ENCODE data around the gene SLC6A15. TPM values are rescaled to one million over a fixed set of nuclear protein-coding genes. Genes with fewer than 3 reads are reported as not detected.

Gene SLC6A15
- total RNA-seq: not detected in 2 replicates

GRCh38 chr12:84912198-84913128 lies at the start of gene SLC6A15:
SLC6A15 (minus strand) TSS chr12:84912799; CDS start chr12:84892120, 20,679 bp downstream.
- peak within 1 kb of the TSS; percentile 75 for H3K4me3 Mint-ChIP-seq (ENCODE audit: low read depth)
- peaks cover 37% of the 10 kb centered on the region for H3K27me3 Mint-ChIP-seq (ENCODE audit: low read depth)
- intact Hi-C loops (cut with micrococcal nuclease): loop anchor here (5.0 kb wide), 1 partner anchor 365 kb away; no protein-coding TSS in a partner anchor
- no peaks in the 10 kb centered on the region for H3K9me3 Mint-ChIP-seq
- peaks cover 10% of the 10 kb centered on the region for H3K4me1 Mint-ChIP-seq (ENCODE audit: low read depth)
- no peaks in the 10 kb centered on the region for H3K36me3 Mint-ChIP-seq (ENCODE audit: low read depth)
- no peak within 1 kb of the TSS for H3K27ac Mint-ChIP-seq
- DNase-seq (ENCODE audit: low spot score): no peak

GRCh38 chr12:84960918-84961317 lies 48.3 kb upstream of the SLC6A15 start:
- Mint-ChIP-seq H3K9me3 (no peaks in the 10 kb centered on the region), H3K36me3 (ENCODE audit: low read depth) (no peaks in the 10 kb centered on the region), H3K4me3 (ENCODE audit: low read depth) (no peak overlapping the region), H3K27me3 (ENCODE audit: low read depth) (no peaks in the 10 kb centered on the region), H3K4me1 (ENCODE audit: low read depth) (no peaks in the 10 kb centered on the region), H3K27ac (no peak overlapping the region)
- DNase-seq (ENCODE audit: low spot score): no peak
- intact Hi-C loops (cut with micrococcal nuclease): no loop called here

- no peaks in the 10 kb centered on the region for H3K36me3 Mint-ChIP-seq (ENCODE audit: low read depth)
- no peak overlapping the region for H3K4me3 Mint-ChIP-seq (ENCODE audit: low read depth)
- no peak for DNase-seq (ENCODE audit: low spot score)
- no peaks in the 10 kb centered on the region for H3K9me3 Mint-ChIP-seq
- H3K27ac Mint-ChIP-seq: no peak overlapping the region
- H3K4me1 Mint-ChIP-seq (ENCODE audit: low read depth): no peaks in the 10 kb centered on the region
- intact Hi-C loops (cut with micrococcal nuclease): no loop called here
- H3K27me3 Mint-ChIP-seq (ENCODE audit: low read depth): no peaks in the 10 kb centered on the region
These were observed 42.7 kb upstream of the SLC6A15 start for GRCh38 chr12:84955298-84955697.

GRCh38 chr12:84954415-84954814 lies 41.8 kb upstream of the SLC6A15 start:
- intact Hi-C loops (cut with micrococcal nuclease): no loop called here
- Mint-ChIP-seq H3K36me3 (ENCODE audit: low read depth) (no peaks in the 10 kb centered on the region), H3K4me1 (ENCODE audit: low read depth) (no peaks in the 10 kb centered on the region), H3K9me3 (no peaks in the 10 kb centered on the region), H3K27ac (no peak overlapping the region), H3K4me3 (ENCODE audit: low read depth) (no peak overlapping the region), H3K27me3 (ENCODE audit: low read depth) (no peaks in the 10 kb centered on the region)
- DNase-seq (ENCODE audit: low spot score): no peak

- H3K9me3 Mint-ChIP-seq: no peaks in the 10 kb centered on the region
- H3K36me3 Mint-ChIP-seq (ENCODE audit: low read depth): no peaks in the 10 kb centered on the region
- no peak for DNase-seq (ENCODE audit: low spot score)
- H3K27ac Mint-ChIP-seq: no peak overlapping the region
- H3K4me1 Mint-ChIP-seq (ENCODE audit: low read depth): no peaks in the 10 kb centered on the region
- no peak overlapping the region for H3K4me3 Mint-ChIP-seq (ENCODE audit: low read depth)
- intact Hi-C loops (cut with micrococcal nuclease): no loop called here
- H3K27me3 Mint-ChIP-seq (ENCODE audit: low read depth): no peaks in the 10 kb centered on the region
These were observed 38.5 kb upstream of the SLC6A15 start for GRCh38 chr12:84950971-84951546.

GRCh38 chr12:84946753-84947152 lies 34.2 kb upstream of the SLC6A15 start:
- Mint-ChIP-seq H3K27ac (no peak overlapping the region), H3K4me3 (ENCODE audit: low read depth) (no peak overlapping the region)

GRCh38 chr12:84937415-84937814 lies 24.8 kb upstream of the SLC6A15 start:
- intact Hi-C loops (cut with micrococcal nuclease): no loop called here
- H3K27ac Mint-ChIP-seq: no peak overlapping the region
- H3K36me3 Mint-ChIP-seq (ENCODE audit: low read depth): no peaks in the 10 kb centered on the region
- DNase-seq (ENCODE audit: low spot score): no peak
- H3K9me3 Mint-ChIP-seq: peaks cover 3% of the 10 kb centered on the region
- no peak overlapping the region for H3K4me3 Mint-ChIP-seq (ENCODE audit: low read depth)
- no peaks in the 10 kb centered on the region for H3K4me1 Mint-ChIP-seq (ENCODE audit: low read depth)
- no peaks in the 10 kb centered on the region for H3K27me3 Mint-ChIP-seq (ENCODE audit: low read depth)

More at GRCh38 chr12:84946753-84947152, 34.2 kb upstream of the SLC6A15 start:
- Mint-ChIP-seq H3K4me1 (ENCODE audit: low read depth) (no peaks in the 10 kb centered on the region), H3K36me3 (ENCODE audit: low read depth) (no peaks in the 10 kb centered on the region), H3K9me3 (no peaks in the 10 kb centered on the region), H3K27me3 (ENCODE audit: low read depth) (no peaks in the 10 kb centered on the region)
- intact Hi-C loops (cut with micrococcal nuclease): no loop called here
- no peak for DNase-seq (ENCODE audit: low spot score)

DNA sequence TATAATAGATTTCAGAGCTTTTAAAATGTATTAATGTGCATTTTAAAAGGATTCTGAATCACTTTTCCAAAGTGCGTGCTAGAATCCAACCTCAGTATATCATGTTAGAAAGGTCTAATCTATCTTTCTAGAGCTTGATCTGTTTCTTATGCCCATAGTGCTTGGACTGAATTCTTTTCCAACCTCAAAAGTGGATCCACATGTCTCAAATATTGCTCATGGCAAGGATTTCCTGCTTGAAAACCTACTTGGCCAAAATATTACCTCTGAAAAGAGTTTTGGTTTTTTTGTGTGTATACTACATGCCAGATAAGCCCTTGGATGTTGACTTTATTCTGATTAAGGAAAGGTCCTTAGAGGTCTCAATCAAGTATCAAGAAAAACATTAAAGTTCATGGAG lies 16.9 kb upstream of the SLC6A15 start:
- Mint-ChIP-seq H3K4me1 (ENCODE audit: low read depth) (no peaks in the 10 kb centered on the region), H3K4me3 (ENCODE audit: low read depth) (no peak overlapping the region)
- intact Hi-C loops (cut with micrococcal nuclease): no loop called here

DNA sequence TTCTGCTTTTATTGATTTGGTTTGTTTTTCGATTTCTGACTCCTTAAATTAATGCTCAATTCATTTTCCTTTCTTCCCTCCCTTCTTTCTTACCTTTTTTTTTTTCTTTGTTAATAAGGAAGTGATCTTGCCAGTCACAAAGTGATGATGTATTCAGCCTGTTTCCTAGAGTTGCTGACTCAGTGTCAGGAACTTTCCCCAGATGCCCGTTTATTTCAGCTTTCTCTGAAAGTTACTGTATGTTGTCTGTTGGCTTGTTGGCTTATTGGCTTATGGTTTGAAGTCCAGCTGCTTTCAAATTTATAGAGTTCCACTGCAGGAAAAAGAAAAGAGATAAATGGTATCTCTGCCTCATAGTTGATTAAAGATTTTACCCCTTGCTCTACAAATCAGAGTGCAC lies 12.4 kb upstream of the SLC6A15 start:
- H3K4me3 Mint-ChIP-seq (ENCODE audit: low read depth): no peak overlapping the region
- H3K27ac Mint-ChIP-seq: no peak overlapping the region
- no peaks in the 10 kb centered on the region for H3K27me3 Mint-ChIP-seq (ENCODE audit: low read depth)
- intact Hi-C loops (cut with micrococcal nuclease): no loop called here
- DNase-seq (ENCODE audit: low spot score): no peak
- H3K4me1 Mint-ChIP-seq (ENCODE audit: low read depth): no peaks in the 10 kb centered on the region
- H3K36me3 Mint-ChIP-seq (ENCODE audit: low read depth): no peaks in the 10 kb centered on the region
- no peaks in the 10 kb centered on the region for H3K9me3 Mint-ChIP-seq

More for the DNA sequence above, 16.9 kb upstream of the SLC6A15 start:
- H3K9me3 Mint-ChIP-seq: peaks cover 5% of the 10 kb centered on the region
- H3K27me3 Mint-ChIP-seq (ENCODE audit: low read depth): no peaks in the 10 kb centered on the region
- H3K36me3 Mint-ChIP-seq (ENCODE audit: low read depth): no peaks in the 10 kb centered on the region
- no peak for DNase-seq (ENCODE audit: low spot score)
- no peak overlapping the region for H3K27ac Mint-ChIP-seq

DNA sequence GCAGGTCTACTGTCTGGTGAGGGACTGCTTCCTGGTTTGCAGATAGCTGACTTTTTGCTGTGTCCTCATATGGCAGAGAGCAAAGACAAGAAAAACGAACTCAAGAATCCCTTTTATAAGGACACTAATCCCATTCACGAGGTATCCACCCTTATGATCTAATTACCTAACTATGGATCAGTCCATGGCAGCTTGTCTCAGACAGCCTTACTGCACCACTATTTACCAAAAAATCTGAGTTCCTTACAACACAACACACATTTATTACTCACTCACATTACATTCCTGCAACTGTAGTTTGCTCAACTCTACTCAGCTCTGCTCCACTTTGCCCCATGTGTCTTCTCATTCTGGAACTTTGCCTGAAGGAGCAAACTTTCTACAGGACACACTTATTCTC lies 10.1 kb upstream of the SLC6A15 start:
- no peak for DNase-seq (ENCODE audit: low spot score)
- H3K4me3 Mint-ChIP-seq (ENCODE audit: low read depth): no peak overlapping the region
- no peaks in the 10 kb centered on the region for H3K9me3 Mint-ChIP-seq
- intact Hi-C loops (cut with micrococcal nuclease): no loop called here
- H3K27me3 Mint-ChIP-seq (ENCODE audit: low read depth): no peaks in the 10 kb centered on the region
- H3K27ac Mint-ChIP-seq: no peak overlapping the region
- H3K4me1 Mint-ChIP-seq (ENCODE audit: low read depth): no peaks in the 10 kb centered on the region
- H3K36me3 Mint-ChIP-seq (ENCODE audit: low read depth): no peaks in the 10 kb centered on the region

DNA sequence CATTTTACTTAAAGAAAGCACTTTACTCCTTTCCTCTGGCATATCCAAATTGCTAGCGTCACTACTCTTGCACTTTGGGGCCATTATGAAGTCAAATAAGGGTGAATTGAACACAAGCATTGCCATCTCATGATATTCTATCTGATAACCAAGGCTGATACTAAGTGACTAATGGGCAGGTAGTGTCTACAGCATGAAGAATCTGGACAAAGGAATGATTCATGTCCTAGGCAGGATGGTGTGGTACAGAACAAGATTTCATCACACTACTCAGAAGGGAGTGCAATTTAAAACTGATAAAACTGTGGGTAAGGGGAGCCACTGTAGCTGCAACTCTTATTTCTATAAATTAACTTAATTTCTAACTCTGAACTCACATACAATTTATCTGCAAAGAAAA lies 7.7 kb upstream of the SLC6A15 start:
- H3K27ac Mint-ChIP-seq: no peak overlapping the region
- intact Hi-C loops (cut with micrococcal nuclease): no loop called here
- DNase-seq (ENCODE audit: low spot score): no peak
- no peaks in the 10 kb centered on the region for H3K4me1 Mint-ChIP-seq (ENCODE audit: low read depth)
- H3K9me3 Mint-ChIP-seq: no peaks in the 10 kb centered on the region
- H3K27me3 Mint-ChIP-seq (ENCODE audit: low read depth): peaks cover 1% of the 10 kb centered on the region
- H3K36me3 Mint-ChIP-seq (ENCODE audit: low read depth): no peaks in the 10 kb centered on the region
- no peak overlapping the region for H3K4me3 Mint-ChIP-seq (ENCODE audit: low read depth)

- Mint-ChIP-seq H3K27me3 (ENCODE audit: low read depth) (peaks cover 5% of the 10 kb centered on the region), H3K9me3 (no peaks in the 10 kb centered on the region), H3K27ac (no peak overlapping the region), H3K4me1 (ENCODE audit: low read depth) (no peaks in the 10 kb centered on the region), H3K36me3 (ENCODE audit: low read depth) (no peaks in the 10 kb centered on the region), H3K4me3 (ENCODE audit: low read depth) (no peak overlapping the region)
- no peak for DNase-seq (ENCODE audit: low spot score)
- intact Hi-C loops (cut with micrococcal nuclease): no loop called here
These were observed 6.7 kb upstream of the SLC6A15 start for GRCh38 chr12:84919271-84919670.

DNA sequence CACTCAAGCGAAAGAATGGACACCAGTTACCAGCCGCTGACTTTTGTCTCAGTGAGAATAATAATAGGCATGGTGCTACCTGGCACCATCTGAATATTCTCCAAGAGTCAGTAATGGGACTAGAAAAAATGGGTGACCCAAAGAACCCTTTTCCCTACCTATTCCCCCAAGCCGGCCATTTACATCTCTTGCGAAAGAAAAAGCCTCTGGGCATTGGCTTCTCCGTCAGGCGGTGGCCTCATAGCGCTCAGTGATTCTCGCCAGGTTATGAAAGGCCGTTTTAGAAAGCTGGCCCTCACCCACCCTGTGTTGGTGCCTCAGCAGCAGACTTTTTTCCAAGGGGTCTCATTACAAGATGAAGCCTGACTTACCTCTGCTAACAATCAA lies 523 bp upstream of the SLC6A15 start:
- no peaks in the 10 kb centered on the region for H3K36me3 Mint-ChIP-seq (ENCODE audit: low read depth)
- intact Hi-C loops (cut with micrococcal nuclease): loop anchor here (5.0 kb wide), 1 partner anchor 364 kb away; no protein-coding TSS in a partner anchor
- H3K4me1 Mint-ChIP-seq (ENCODE audit: low read depth): peaks cover 10% of the 10 kb centered on the region
- H3K9me3 Mint-ChIP-seq: no peaks in the 10 kb centered on the region
- H3K27me3 Mint-ChIP-seq (ENCODE audit: low read depth): peaks cover 37% of the 10 kb centered on the region
- H3K27ac Mint-ChIP-seq: no peak overlapping the region
- H3K4me3 Mint-ChIP-seq (ENCODE audit: low read depth): no peak overlapping the region
- no peak for DNase-seq (ENCODE audit: low spot score)

All from activated T-helper 2 cell treated with anti-CD3 and anti-CD28 coated beads, Interferon-gamma antibody, Interleukin-2, Interleukin-4, amounts not matched to agents 10 μg/mL and 5 μg/mL and 100 μg/mL, durations not matched to agents 14 hours and 24 hours and 36 hours (primary cell).